HL-60 (cell line): ENCODE measurements around the gene SHISA3.

Experiments
- GABPA ChIP-seq: IDR thresholded peaks from 2 replicates; pipeline ENCODE4 v1.6.1; 2012; ENCODE audit warnings: low read depth
- POLR2AphosphoS5 ChIP-seq: IDR thresholded peaks from 2 replicates; pipeline ENCODE4 v1.6.1; 2012; ENCODE audit warnings: low read depth
- SPI1 ChIP-seq: IDR thresholded peaks from 2 replicates; pipeline ENCODE4 v1.6.1; 2012; ENCODE audit warnings: low read depth, mild to moderate bottlenecking, borderline replicate concordance
- TF ChIP-seq, protein P1 (sequence below): IDR thresholded peaks from one replicate; pipeline ENCODE4 v1.5.1; 2011; ENCODE audit warnings: low read length, control low read depth, inconsistent platforms; ENCODE audit not compliant: insufficient read depth
- TF ChIP-seq, protein P2 (sequence below): IDR thresholded peaks from 2 replicates; pipeline ENCODE4 v1.6.1; 2012; ENCODE audit warnings: low read depth; ENCODE audit not compliant: insufficient replicate concordance

DNA sequence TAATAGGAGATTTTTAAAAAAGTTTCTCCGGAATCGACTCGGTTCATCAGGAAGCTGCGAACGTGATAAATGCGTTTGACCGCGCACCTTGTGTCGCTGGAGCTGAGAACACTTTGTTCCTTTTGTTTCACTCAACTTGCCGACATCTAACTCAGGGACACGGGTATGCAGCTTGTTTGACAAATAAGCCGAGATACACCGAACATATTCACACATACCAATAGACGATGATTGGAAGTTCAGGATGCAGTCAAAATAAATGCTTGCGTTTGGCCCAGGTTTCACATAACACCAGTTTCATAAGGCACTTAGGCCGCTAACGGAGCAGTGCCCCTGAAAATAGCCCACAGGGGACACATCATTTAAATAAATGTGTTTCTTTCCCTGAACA, 932 bp upstream of the SHISA3 start:
- TF ChIP-seq, protein P1, sequence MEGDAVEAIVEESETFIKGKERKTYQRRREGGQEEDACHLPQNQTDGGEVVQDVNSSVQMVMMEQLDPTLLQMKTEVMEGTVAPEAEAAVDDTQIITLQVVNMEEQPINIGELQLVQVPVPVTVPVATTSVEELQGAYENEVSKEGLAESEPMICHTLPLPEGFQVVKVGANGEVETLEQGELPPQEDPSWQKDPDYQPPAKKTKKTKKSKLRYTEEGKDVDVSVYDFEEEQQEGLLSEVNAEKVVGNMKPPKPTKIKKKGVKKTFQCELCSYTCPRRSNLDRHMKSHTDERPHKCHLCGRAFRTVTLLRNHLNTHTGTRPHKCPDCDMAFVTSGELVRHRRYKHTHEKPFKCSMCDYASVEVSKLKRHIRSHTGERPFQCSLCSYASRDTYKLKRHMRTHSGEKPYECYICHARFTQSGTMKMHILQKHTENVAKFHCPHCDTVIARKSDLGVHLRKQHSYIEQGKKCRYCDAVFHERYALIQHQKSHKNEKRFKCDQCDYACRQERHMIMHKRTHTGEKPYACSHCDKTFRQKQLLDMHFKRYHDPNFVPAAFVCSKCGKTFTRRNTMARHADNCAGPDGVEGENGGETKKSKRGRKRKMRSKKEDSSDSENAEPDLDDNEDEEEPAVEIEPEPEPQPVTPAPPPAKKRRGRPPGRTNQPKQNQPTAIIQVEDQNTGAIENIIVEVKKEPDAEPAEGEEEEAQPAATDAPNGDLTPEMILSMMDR, result no peak
- TF ChIP-seq POLR2AphosphoS5 (no peak), SPI1 (no peak), GABPA (no peak)
- TF ChIP-seq, protein P2, sequence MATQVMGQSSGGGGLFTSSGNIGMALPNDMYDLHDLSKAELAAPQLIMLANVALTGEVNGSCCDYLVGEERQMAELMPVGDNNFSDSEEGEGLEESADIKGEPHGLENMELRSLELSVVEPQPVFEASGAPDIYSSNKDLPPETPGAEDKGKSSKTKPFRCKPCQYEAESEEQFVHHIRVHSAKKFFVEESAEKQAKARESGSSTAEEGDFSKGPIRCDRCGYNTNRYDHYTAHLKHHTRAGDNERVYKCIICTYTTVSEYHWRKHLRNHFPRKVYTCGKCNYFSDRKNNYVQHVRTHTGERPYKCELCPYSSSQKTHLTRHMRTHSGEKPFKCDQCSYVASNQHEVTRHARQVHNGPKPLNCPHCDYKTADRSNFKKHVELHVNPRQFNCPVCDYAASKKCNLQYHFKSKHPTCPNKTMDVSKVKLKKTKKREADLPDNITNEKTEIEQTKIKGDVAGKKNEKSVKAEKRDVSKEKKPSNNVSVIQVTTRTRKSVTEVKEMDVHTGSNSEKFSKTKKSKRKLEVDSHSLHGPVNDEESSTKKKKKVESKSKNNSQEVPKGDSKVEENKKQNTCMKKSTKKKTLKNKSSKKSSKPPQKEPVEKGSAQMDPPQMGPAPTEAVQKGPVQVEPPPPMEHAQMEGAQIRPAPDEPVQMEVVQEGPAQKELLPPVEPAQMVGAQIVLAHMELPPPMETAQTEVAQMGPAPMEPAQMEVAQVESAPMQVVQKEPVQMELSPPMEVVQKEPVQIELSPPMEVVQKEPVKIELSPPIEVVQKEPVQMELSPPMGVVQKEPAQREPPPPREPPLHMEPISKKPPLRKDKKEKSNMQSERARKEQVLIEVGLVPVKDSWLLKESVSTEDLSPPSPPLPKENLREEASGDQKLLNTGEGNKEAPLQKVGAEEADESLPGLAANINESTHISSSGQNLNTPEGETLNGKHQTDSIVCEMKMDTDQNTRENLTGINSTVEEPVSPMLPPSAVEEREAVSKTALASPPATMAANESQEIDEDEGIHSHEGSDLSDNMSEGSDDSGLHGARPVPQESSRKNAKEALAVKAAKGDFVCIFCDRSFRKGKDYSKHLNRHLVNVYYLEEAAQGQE, result no peak
